HS-5 (cell line): Measurements from ENCODE around the gene FANCG.

Source experiments
- DNase-seq: peaks from one replicate; pipeline ENCODE4 v3.0.0-alpha.2; 2012; ENCODE audit warnings: low read depth

Gene FANCG

DNA sequence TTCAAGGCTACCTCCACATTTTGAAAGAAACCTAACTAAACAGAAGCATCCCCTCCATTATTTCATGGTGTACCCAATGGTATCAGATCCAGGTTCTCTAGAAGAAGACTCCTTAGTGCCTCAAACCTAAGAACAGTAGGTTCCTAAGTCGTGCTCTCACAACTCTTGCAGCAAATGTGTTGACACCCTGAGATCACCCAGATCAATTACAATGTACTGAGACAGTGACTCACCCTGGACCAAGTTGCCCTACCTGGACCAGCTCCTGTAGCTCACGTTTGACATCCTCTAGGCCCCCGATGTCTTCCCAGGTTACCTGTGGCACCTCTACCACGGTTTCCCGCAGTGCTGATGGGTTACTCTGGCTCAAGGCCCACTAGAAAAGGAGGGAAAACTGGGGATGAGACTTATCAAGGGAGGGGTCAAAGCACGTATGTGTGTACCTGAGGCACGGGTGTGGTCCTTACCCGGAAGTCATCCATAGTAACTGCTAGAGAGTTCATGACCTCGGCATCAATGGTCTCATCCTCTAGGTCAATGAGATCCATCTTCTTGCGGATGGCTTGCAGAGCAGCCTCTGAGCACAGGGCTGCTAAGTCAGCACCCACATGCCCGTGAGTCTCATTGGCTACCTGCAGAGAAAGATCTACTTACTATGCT is 19.1 kb downstream of the FANCG start:
- DNase-seq: no peak

DNA sequence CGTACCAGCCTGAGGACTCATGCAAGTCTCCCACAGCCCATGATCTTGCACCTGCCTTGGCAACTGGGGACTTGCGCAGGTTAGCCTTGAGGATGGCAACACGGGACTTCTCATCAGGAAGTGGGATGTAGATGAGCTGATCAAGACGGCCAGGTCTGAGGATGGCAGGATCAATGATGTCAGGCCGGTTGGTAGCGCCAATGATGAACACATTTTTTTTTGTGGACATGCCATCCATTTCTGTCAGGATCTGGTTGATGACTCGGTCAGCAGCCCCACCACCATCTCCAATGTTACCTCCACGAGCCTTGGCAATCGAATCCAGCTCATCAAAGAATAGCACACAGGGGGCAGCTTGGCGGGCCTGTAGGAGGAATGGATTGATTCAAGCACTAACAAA is 20.3 kb downstream of the FANCG start:
- DNase-seq: no peak

DNA sequence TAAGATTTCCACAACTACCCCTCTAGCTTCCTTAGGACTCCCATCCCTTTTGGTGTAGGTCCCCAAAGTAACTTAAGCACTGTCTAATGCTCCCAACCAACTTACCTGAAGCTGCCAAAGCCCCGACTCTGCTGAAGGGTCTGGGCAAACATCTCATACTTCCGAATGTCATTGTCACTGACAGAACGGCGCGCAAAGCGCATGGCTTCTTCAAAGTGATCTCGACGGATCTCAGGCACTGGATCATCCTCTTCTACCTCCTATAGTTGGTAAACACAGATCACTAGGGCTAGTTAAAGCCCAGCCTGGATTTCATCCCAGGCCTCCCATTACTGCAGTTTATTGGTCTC is 22.5 kb downstream of the FANCG start:
- DNase-seq: no peak

- DNase-seq: no peak
Observed at GRCh38 chr9:35056571-35057270, 23.0 kb downstream of the FANCG start.

GRCh38 chr9:35054871-35055644 is 24.7 kb downstream of the FANCG start:
- DNase-seq: no peak

GRCh38 chr9:35054185-35054835 is 25.4 kb downstream of the FANCG start:
- no peak for DNase-seq

DNA sequence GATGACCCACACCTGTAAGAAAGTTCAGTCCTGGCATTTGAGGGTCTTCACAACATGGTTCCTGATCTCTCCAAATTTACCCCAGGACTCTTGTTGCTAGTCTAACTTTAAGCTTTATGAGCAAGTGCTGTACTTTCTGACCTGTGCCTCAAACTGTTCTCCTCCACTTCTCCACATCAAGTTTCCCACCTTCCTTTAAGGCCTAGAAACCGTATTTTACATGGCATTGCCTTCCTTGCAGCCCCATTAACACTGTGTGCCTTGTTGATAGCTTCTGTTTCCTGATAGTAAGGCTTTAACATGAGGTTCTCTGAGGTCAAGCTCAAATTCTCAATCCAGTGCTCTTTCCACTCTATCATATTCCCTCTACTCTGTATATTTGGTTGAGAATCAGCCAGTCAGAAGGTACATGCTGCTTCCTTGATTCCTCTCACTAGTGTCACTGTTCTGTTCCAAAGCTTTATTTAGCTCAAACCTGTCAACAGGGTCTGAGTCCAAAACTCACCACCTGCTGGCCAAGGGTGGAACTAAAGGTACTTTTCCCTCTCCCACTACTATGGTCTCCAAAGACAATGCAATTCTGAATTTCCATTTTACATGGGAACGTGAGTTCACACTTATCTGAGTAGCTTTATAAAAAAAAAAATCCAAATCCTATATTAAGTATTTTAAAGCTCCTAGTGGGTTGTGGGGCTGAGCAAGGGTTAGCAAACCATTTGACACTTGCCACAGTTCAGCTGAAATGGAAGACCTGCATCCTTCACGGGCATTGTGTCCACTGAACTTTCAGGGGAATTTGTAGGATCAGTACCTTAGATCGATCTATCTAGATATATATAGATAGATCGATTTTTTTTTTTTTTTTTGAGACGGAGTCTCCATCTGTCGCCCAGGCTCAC is 28.4 kb downstream of the FANCG start:
- DNase-seq: no peak

- DNase-seq: no peak
Observed at GRCh38 chr9:35048511-35048910, 31.2 kb downstream of the FANCG start.

DNA sequence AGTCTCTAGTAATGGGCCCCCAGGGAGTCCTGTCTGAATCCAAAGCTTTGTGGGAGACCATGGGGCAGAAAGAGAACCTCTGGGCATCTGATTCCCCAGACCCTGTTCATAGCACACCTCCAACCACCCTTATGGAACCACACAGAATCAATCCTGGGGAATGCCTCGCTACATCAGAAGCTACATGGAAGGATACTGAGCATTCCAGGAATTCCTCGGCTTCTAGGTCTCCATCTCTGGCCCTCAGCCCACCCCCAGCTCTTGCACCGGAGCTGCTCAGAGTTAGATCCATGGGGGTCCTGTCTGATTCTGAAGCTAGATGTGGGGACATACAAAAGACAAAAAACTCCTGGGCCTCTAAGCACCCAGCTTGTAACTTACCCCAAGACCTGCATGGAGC is 35.7 kb downstream of the FANCG start:
- no peak for DNase-seq

DNA sequence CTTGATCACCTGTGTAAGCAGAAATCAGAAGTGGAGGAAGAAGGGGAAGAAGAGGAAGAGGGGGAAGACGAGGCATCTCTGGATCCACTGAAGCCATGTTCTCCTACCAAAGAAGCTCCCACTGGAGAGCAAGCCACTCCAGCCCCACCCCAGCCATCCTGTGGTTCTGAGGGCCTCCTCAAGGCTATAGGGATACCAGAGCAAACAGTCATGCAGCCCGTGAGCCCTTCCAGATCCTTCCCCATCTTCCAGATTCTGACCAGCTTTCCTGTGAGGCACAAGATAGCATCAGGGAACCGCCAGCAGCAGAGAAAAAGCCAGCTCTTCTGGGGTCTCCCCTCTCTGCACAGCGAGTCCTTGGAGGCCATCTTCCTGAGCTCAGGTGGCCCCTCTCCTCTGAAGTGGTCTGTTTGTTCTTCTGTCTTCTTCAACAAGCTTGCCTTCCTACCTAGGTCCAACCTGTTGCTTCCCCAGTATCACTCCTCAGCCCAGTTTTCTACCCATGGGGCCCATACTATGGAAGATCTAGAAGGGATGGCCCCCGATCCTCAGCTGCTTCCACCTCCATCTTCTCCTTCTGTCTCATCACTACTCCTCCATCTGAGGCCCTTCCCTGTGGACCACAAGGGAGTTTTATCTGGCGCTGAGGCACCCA is 36.7 kb downstream of the FANCG start:
- no peak for DNase-seq

GRCh38 chr9:35042081-35042604 is 37.6 kb downstream of the FANCG start:
- peak; percentile 19 for DNase-seq

DNA sequence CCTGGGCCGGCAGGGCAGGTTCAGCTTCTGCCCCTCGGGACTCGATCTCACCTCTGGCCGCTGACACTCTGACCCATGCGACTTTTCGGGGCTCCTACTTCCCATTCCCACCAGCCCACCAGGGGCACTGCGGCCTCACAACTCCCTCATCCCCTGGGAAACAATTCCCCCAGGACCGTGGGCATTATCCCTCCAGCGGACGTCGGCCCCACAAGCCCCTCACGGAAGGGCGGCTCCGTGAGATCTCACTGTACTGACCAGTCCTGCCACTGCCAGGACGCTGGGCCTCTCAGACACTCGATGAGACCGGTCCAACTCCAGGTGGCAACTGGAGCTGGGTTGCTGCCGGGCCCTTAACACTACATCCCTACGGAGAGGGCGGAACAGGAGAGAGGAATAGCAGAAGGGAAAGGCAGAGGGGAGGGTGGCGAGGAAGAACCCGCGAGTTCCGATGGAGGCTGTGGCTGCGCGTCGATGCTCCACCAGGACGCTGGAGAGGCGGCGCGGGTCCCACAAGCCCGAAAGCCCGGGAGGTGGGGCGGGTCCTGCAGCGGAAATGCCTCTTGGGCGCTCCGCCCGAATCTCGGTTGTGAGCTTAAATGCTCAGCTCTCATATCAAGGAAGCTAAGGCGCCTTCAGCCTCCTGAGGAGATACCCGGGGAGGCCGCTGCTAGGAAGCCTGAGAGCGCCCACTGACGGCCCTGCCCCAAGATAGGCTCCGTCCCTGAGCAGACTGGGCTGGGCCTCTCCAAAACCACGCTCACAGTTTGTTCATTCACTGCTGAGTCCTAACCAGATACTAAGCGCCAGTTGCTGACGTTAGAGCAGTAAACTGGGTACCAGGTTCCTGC is 43.7 kb downstream of the FANCG start:
- DNase-seq: no peak

DNA sequence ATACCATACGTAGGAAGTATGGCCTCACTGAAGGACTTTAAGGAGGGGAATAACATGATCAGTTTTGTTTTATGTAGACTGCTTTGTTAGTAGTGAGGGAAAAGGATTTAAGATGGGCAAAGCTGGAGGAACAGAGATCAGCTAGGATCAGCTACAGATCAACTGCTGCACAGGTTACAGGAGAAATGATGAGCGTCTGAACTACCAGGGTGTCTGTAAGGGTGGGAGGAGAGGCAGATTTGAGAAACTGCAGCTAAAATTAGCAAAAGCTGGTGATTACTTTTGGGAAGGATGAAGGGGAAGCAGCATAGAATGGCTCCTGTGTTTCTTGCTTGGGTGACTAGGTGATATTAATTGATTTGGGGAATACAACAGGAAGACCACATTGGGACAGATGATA is 46.6 kb downstream of the FANCG start:
- no peak for DNase-seq

DNA sequence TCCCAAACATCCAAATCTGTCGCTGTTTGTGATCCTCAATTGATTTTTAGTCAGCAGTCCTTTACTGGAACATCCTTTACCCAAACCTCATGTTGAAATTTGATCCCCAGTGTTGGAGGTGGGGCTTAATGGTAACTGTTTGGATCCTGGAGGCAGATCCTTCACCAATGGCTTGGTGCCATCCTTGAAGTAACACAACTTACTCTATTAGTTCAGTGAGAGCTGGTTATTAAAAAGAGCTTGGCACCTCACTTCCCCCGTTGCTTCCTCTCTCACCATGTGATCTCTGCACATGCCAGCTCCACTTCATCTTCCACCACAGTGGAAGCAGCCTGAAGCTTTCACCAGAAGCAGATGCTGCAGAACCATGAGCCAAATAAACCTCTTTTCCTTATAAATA is 49.9 kb downstream of the FANCG start:
- DNase-seq: no peak

- no peak for DNase-seq
Observed at GRCh38 chr9:35029241-35029640, 50.5 kb downstream of the FANCG start.

- DNase-seq: no peak
Observed at GRCh38 chr9:35028341-35028740, 51.4 kb downstream of the FANCG start.

DNA sequence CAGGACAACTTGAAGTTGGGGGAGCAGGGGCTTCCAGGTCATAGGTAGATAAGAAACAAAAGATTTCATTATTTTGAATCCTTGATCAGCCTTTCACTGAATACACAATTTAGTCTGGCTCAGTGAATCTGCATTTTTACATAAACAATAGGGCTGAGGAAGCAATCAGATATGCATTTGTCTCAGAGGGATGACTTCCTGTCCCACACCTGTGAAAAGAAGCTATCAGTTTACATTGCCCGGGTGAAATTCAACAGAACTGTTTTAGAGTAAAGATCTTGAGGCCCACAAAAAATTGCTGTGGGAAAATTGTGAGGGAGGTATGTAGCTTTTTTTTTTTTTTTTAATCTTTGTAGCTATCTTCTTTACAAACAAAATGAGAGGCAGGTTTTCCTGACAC is 51.9 kb downstream of the FANCG start:
- DNase-seq: no peak

GRCh38 chr9:35027374-35027773 is 52.4 kb downstream of the FANCG start:
- no peak for DNase-seq

DNA sequence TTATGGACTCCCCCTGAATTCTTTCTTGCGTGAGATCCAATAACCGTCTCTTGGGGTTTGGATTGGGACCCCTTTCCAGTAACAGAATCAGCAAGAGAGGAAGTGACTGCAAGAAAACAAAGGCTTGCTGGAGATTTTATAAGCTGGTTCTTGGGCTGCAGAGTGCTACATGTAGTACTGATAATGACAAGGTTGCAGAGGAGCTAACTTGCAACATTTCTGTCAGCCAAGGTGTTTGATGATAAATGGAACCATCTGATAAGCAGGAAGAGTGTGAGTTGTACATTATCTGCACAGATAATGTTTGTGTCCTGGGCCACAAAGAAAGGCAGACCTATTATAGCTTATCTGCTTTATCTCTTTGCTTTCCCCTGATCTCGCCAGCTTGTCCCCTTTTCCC is 53.1 kb downstream of the FANCG start:
- DNase-seq: no peak
